Neuronal stem cell (in vitro differentiated cells): Measurements from ENCODE around the gene HS3ST5.

Experiments
- DNase-seq: peaks from one replicate; pipeline ENCODE4 v3.0.0-alpha.2; 2013; ENCODE audit warnings: low spot score
- H2AFZ ChIP-seq: one replicate; pipeline ENCODE4 v1.6.1; 2013; ENCODE audit warnings: mild to moderate bottlenecking, low read length, inconsistent platforms
- H2AK5ac ChIP-seq: 2 replicates; pipeline ENCODE4 v1.6.1; 2013; ENCODE audit warnings: low read depth, mild to moderate bottlenecking, inconsistent platforms, low read length, moderate library complexity, mixed read lengths
- H2BK120ac ChIP-seq: 2 replicates; pipeline ENCODE4 v1.6.1; 2013; ENCODE audit warnings: low read depth, mild to moderate bottlenecking, inconsistent platforms, low read length, moderate library complexity, mixed read lengths
- H2BK12ac ChIP-seq: one replicate; pipeline ENCODE4 v1.6.1; 2013; ENCODE audit warnings: low read length, inconsistent platforms
- H2BK15ac ChIP-seq: 2 replicates; pipeline ENCODE4 v1.6.1; 2013; ENCODE audit warnings: mild to moderate bottlenecking, low read length, inconsistent platforms, mixed read lengths
- H2BK5ac ChIP-seq: one replicate; pipeline ENCODE4 v1.6.1; 2013; ENCODE audit warnings: inconsistent platforms, mild to moderate bottlenecking, low read length, moderate library complexity
- H3K14ac ChIP-seq: one replicate; pipeline ENCODE4 v1.6.1; 2013; ENCODE audit warnings: low read length, inconsistent platforms
- H3K18ac ChIP-seq: 2 replicates; pipeline ENCODE4 v1.6.1; 2013; ENCODE audit warnings: low read length, inconsistent platforms
- H3K23ac ChIP-seq: 2 replicates; pipeline ENCODE4 v1.6.1; 2013; ENCODE audit warnings: low read depth, mild to moderate bottlenecking, mixed read lengths, low read length, inconsistent platforms; ENCODE audit not compliant: poor library complexity
- H3K27ac ChIP-seq: replicated peaks from 3 replicates; pipeline ENCODE4 v1.5.1; 2013; ENCODE audit warnings: low read length, inconsistent platforms
- H3K27me3 ChIP-seq, 3 experiments: 2 replicates each; pipeline ENCODE4 v1.6.1; 2013; ENCODE audit warnings: low read length in 3 of 3, mild to moderate bottlenecking in 2 of 3, inconsistent platforms in 1 of 3, low read depth in 1 of 3, mixed read lengths in 1 of 3, moderate library complexity in 1 of 3; ENCODE audit not compliant: control insufficient read depth in 3 of 3, insufficient read depth in 3 of 3
- H3K36me3 ChIP-seq, 2 donors: replicated peaks in 1 of 2; 2 replicates each; pipeline ENCODE4 v1.6.1; 2013; ENCODE audit warnings: low read length in 2 of 2; ENCODE audit not compliant: control insufficient read depth in 2 of 2, insufficient read depth in 2 of 2
- H3K4ac ChIP-seq: 2 replicates; pipeline ENCODE4 v1.6.1; 2013; ENCODE audit warnings: inconsistent platforms, mild to moderate bottlenecking, low read length, moderate library complexity
- H3K4me1 ChIP-seq, 2 donors: 1 replicate in 1 of 2; 2 replicates in 1 of 2; pipeline ENCODE4 v1.6.1; 2013; ENCODE audit warnings: low read length in 2 of 2, low read depth in 1 of 2; ENCODE audit not compliant: control insufficient read depth in 2 of 2, insufficient read depth in 1 of 2
- H3K4me2 ChIP-seq: one replicate; pipeline ENCODE4 v1.6.1; 2013; ENCODE audit warnings: mild to moderate bottlenecking, low read length, inconsistent platforms; ENCODE audit not compliant: insufficient read depth, poor library complexity, severe bottlenecking
- H3K4me3 ChIP-seq, 2 donors: 2 replicates each; pipeline ENCODE4 v1.5.1; 2013; ENCODE audit warnings: low read length in 2 of 2, mild to moderate bottlenecking in 2 of 2, inconsistent platforms in 1 of 2, moderate library complexity in 1 of 2
- H3K79me1 ChIP-seq: one replicate; pipeline ENCODE4 v1.6.1; 2013; ENCODE audit warnings: low read depth, mild to moderate bottlenecking, inconsistent platforms, low read length, moderate library complexity
- H3K9ac ChIP-seq: one replicate; pipeline ENCODE4 v1.6.1; 2013; ENCODE audit warnings: mild to moderate bottlenecking, low read depth, low read length, inconsistent platforms; ENCODE audit not compliant: poor library complexity
- H3K9me3 ChIP-seq, 2 donors: replicated peaks in 1 of 2; 2 replicates each; pipeline versions ENCODE3 to v1.6.1; 2013; ENCODE audit warnings: low read length in 2 of 2, mild to moderate bottlenecking in 2 of 2, inconsistent platforms in 1 of 2, low read depth in 1 of 2, mixed read lengths in 1 of 2, moderate library complexity in 1 of 2; ENCODE audit not compliant: control insufficient read depth in 2 of 2, insufficient read depth in 1 of 2
- H4K8ac ChIP-seq: one replicate; pipeline ENCODE4 v1.6.1; 2013; ENCODE audit warnings: low read depth, mild to moderate bottlenecking, inconsistent platforms, low read length, moderate library complexity
- H4K91ac ChIP-seq: one replicate; pipeline ENCODE4 v1.6.1; 2013; ENCODE audit warnings: low read length, low read depth, mild to moderate bottlenecking, inconsistent platforms; ENCODE audit not compliant: poor library complexity
- WGBS, 2 donors: extraction: QIAGEN DNeasy Blood & Tissue Kit; methylation state at CpG; one replicate each; pipeline ENCODE4 v1.1.7; 2013; ENCODE audit warnings: missing lambda C conversion rate in 2 of 2, mixed read lengths in 1 of 2; ENCODE audit not compliant: insufficient read length in 2 of 2, insufficient replicate concordance in 1 of 2; ENCODE audit errors: extremely low coverage in 2 of 2; 5-methylcytosine and 5-hydroxymethylcytosine counted together

Gene HS3ST5

DNA sequence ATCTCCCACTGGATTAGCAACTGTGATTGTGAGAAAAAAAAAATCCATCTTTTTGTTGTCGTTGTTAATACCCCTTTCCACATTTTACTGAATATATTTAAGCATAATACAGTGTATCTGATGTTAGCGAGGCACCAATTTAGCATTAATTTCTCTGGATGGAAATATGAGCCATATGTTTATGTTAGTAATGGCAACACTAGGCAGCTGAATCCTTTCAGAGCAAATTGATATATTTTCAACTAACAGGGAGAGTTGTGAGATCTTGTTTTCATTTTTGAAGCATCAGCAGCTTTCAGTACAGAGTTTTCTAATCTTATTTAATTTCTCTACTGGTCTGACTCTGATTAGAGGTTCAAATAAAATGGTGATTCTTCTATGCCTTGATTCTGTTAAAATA lies 287.1 kb downstream of the HS3ST5 start:
- no peaks in the 10 kb centered on the region for H3K9me3 ChIP-seq
- no peak overlapping the region for H4K8ac ChIP-seq
- no peak overlapping the region for H3K4me2 ChIP-seq
- H2BK120ac ChIP-seq = no peak overlapping the region
- H3K27ac ChIP-seq = no peak overlapping the region
- no peaks in the 10 kb centered on the region for H3K27me3 ChIP-seq
- H3K18ac ChIP-seq = no peak overlapping the region
- no peak overlapping the region for H2BK12ac ChIP-seq
- no peak overlapping the region for H2BK15ac ChIP-seq
- no peak overlapping the region for H2BK5ac ChIP-seq
- no peaks in the 10 kb centered on the region for H3K36me3 ChIP-seq
- no peak overlapping the region for H3K4me3 ChIP-seq
- H3K79me1 ChIP-seq = no peaks in the 10 kb centered on the region
- DNase-seq = no peak
- H3K9ac ChIP-seq = no peak overlapping the region
- H3K4me1 ChIP-seq = peaks cover 2 to 3% of the 10 kb centered on the region in 2 donors
- no peak overlapping the region for H4K91ac ChIP-seq
- no peak overlapping the region for H3K4ac ChIP-seq
- no peak overlapping the region for H3K14ac ChIP-seq
- no peak overlapping the region for H2AFZ ChIP-seq
- H2AK5ac ChIP-seq = no peak overlapping the region
- no peak overlapping the region for H3K23ac ChIP-seq
- no CpG with 5 or more reads among the region's 2 CpGs for WGBS, 2 donors

GRCh38 chr6:114055349-114055748 lies 287.5 kb downstream of the HS3ST5 start:
- Histone ChIP-seq H3K4me2 (no peak overlapping the region), H2AK5ac (no peak overlapping the region), H3K4me3 (no peak overlapping the region), H3K14ac (no peak overlapping the region), H3K9me3 (no peaks in the 10 kb centered on the region), H3K18ac (no peak overlapping the region), H3K36me3 (no peaks in the 10 kb centered on the region), H3K9ac (no peak overlapping the region), H3K4me1 (peaks cover 2 to 3% of the 10 kb centered on the region in 2 donors), H4K8ac (no peak overlapping the region), H2BK15ac (no peak overlapping the region), H3K4ac (no peak overlapping the region), H2BK120ac (no peak overlapping the region), H3K23ac (no peak overlapping the region), H2BK12ac (no peak overlapping the region), H2BK5ac (no peak overlapping the region), H2AFZ (no peak overlapping the region), H3K27me3 (no peaks in the 10 kb centered on the region), H3K27ac (no peak overlapping the region), H4K91ac (no peak overlapping the region), H3K79me1 (no peaks in the 10 kb centered on the region)
- DNase-seq = no peak
- no CpG with 5 or more reads among the region's 3 CpGs for WGBS, 2 donors

DNA sequence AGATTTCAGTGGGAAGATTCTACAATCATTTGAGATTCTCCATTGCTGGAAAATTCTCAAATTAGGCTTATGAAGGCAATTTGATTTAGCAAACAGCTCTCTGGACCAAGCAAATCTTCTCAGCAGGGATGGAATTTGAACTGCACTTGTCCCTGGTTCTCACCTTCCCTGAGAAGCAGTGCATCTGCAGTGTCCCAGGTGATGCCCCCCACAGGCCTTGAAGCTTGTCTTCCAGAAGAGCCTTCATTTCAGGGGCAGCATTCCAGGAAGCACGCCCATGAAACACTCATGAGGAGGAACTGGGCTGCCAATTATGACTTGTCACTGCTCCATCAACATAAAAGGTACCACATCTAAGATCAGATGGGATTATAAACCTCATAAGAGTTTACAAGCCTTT lies 289.0 kb downstream of the HS3ST5 start:
- Histone ChIP-seq H3K27me3 (no peaks in the 10 kb centered on the region), H3K9me3 (no peaks in the 10 kb centered on the region), H2AK5ac (no peak overlapping the region), H3K27ac (no peak overlapping the region), H4K91ac (no peak overlapping the region), H3K4me2 (no peak overlapping the region), H2BK5ac (no peak overlapping the region), H3K36me3 (no peaks in the 10 kb centered on the region), H4K8ac (no peak overlapping the region), H2BK15ac (no peak overlapping the region), H3K14ac (no peak overlapping the region), H2BK12ac (no peak overlapping the region), H3K9ac (no peak overlapping the region), H3K18ac (no peak overlapping the region), H3K4ac (no peak overlapping the region), H3K79me1 (no peaks in the 10 kb centered on the region), H2AFZ (no peak overlapping the region), H3K4me1 (peaks cover 2 to 3% of the 10 kb centered on the region in 2 donors), H3K4me3 (no peak overlapping the region), H2BK120ac (no peak overlapping the region), H3K23ac (no peak overlapping the region)
- DNase-seq = no peak
- WGBS, 2 donors = no CpG with 5 or more reads among the region's 1 CpG

- Histone ChIP-seq H3K4ac (no peak overlapping the region), H3K4me2 (no peak overlapping the region), H2BK15ac (no peak overlapping the region), H3K36me3 (no peaks in the 10 kb centered on the region), H2BK120ac (no peak overlapping the region), H4K91ac (no peak overlapping the region), H2AFZ (no peak overlapping the region), H3K27ac (no peak overlapping the region), H3K9ac (no peak overlapping the region), H2BK12ac (no peak overlapping the region), H3K23ac (no peak overlapping the region), H2AK5ac (no peak overlapping the region), H3K27me3 (no peaks in the 10 kb centered on the region), H3K18ac (no peak overlapping the region), H3K14ac (no peak overlapping the region), H3K79me1 (no peaks in the 10 kb centered on the region), H3K4me3 (no peak overlapping the region), H4K8ac (no peak overlapping the region), H3K4me1 (peaks cover 2 to 3% of the 10 kb centered on the region in 2 donors), H3K9me3 (no peaks in the 10 kb centered on the region), H2BK5ac (no peak overlapping the region)
- no CpG with 5 or more reads among the region's 3 CpGs for WGBS, 2 donors
- no peak for DNase-seq
These were observed 290.7 kb downstream of the HS3ST5 start for GRCh38 chr6:114052141-114052540.
